Ecto neural progenitor cell (in vitro differentiated cells): Measurements from ENCODE around the gene SSH2.
"Not testable (repeated sequence)": the region's sequence is repeated elsewhere in the genome, so short reads cannot be mapped to it uniquely, and the experiment has no call there.

ENCODE experiments used
- DNase-seq: peaks from one replicate; pipeline ENCODE4 v3.0.0-alpha.2; 2018; ENCODE audit warnings: low spot score

Gene SSH2

DNA sequence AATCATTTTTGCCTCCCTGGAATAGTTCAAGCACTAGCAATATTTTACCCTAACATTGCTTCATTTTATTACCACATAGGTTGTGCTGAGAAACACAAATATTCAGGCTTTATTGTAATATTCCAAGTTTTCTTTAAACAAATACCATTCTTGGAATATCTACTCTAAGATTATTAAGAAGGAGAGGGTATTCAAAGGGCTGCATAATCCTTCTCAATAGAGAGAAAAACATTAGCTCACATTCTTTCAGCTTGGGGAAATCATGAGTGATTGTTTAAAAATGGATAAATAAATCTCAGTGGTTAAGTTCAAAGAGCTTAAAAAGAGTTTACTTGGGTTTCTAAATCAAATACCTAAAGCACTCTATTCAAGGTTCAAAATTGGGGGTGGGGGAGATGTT is 195.4 kb downstream of the SSH2 start:
- no peak for DNase-seq

DNA sequence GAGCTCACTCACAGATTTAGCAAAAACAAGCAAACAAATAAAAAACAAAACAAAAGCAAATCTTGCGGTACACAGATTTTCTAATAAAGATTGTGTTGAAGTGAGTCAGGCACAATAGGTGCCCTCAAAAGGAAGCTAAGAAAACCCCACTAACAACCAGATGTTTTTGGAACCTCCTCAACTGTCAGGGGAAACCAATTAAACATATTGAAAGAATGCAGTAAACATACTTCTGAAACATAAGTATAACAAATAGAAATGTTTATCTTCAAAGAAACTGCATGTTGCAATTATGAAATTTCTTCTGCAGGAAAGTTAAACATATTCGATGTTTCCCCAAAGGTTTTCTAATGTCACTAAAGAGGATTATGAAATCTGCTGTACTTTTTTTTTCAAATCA is 196.9 kb downstream of the SSH2 start:
- no peak for DNase-seq

DNA sequence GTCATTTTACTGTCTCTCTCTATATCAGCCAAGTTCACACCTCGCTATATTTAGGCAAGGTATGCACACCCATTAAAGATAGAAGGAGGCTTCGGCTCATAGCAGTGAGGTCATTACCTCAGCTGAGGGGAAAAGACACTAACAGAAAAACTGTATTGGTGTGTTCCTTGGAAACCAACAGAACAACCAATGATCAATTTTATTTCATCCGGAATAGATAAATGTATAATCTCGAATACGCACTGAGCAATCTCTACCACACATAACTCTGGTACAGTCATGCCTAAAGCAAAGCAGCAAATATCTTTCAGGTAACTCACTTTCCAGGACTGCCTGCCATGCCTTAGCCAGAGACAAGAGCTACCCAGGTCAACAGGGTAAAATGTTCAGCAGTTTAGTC is 197.4 kb downstream of the SSH2 start:
- no peak for DNase-seq

DNA sequence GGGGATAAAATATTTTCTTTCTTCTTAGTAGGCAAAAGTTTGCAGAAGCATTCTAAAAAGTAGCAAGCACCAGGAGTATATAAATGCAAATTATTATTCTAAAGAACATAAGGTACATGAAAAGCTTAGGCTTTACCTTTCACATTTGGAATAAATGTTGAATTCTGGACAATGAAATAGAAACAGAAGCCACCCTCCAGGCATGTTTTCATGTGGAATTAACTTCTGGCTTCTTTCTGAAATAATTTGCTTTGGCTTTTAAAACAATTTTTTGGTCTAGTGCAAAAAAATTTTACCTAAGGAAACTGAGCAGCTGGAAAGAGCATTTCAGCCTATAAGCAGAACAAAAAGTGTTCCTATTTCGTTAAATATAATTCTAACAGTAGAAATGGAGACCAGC is 197.8 kb downstream of the SSH2 start:
- no peak for DNase-seq

DNA sequence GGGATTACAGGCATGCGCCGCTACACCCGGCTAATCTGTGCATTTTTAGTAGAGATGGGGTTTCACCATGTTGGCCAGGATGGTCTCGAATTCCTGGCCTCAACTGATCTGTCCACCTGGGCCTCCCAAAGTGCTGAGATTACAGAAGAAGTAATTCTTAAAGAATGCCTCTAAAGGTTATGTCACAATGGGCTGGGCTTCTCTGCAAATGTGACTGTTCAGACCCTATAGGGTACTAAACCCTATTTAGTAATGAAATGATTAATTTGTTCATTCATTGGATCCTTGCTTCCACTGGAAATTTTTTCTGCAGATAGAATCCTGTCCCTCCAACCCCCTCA is 198.5 kb downstream of the SSH2 start:
- DNase-seq, result no peak

DNA sequence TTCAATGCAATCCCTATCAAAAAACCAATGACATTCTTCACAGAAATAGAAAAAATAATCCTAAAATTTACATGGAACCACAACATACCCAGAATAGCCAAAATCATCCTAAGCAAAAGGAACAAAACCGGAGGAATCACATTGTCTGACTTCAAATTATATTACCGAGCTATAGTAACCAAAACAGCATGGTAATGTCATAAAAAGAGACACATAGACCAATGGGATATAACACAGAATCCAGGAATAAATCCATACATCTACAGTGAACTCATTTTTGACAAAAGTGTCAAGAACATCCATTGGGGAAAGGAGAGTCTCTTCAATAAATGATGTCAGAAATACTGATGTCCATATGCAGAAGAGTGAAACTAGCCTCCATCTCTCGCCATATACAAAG is 201.5 kb downstream of the SSH2 start:
- DNase-seq, result no peak

DNA sequence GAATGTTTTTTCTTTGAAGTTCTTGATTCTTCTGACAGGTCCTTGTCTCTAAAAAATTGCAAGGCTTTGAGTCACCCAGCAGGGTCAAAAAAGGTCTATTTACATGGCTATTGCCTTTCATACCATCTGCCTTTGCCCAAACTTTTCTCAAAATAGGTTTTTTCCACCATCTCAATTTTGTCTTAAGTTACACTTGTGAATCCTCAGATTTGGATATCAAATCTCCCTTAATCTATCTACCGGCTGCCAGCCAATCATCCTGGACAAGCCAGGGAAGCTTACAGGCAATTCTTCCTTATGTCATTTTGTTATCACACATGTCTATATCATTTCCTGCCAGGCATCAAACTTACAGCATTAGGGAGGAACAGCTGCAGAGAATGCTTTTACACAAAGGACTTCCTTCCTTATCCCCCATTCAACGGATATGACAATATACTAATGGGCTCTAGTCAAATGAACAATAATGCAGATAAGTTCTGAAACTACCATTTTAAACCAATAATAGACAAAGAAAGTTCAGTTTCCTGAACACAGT is 203.2 kb downstream of the SSH2 start:
- no peak for DNase-seq

DNA sequence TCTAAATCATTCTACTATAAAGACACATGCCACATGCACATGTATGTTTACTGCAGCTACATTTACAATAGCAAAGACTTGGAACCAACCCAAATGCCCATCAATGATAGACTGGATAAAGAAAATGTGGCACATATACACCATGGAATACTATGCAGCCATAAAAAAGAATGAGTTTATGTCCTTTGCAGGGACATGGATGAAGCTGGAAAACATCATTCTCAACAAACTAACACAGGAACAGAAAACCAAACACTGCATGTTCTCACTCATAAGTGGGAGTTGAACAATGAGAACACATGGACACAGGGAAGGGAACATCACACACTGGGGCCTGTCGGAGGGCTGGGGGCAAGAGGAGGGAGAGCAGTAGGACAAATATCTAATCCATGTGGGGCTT is 204.6 kb downstream of the SSH2 start:
- DNase-seq, result not testable (repeated sequence)

DNA sequence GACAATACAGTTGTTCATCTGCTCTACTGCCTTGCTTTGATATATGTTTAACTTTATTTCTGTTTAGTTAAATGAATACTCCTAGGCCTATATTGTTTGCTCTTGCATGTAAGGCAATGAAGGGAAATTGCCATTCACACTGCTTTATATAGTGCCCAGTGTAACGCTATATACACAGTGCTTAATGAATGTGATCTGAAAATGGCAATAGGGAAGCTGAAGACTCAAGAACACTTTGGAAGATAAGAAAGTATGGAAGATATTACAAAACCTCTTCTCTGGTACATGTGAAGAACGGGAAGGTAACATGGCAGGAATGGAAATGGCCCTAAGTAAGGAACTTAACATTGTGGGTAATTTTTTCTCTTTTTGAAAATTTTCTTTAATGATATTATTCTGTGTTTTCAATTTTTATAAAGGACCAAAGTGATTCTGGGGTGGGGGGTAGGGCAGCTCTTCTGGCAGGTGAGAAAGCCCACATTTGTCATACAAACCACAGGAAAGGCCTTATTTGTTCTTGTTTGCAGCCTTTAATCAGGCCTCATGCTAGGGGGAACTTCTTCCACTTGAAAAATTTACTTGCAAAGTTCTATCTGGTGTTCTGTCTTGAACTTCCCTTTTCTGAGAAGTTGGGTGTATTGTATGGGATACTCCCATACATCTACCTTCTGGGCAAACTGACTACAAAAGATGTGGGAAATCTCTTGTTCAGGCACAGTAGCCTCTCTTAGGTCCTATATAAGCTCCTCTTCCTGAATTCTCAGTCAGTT is 206.6 kb downstream of the SSH2 start:
- DNase-seq, result no peak

DNA sequence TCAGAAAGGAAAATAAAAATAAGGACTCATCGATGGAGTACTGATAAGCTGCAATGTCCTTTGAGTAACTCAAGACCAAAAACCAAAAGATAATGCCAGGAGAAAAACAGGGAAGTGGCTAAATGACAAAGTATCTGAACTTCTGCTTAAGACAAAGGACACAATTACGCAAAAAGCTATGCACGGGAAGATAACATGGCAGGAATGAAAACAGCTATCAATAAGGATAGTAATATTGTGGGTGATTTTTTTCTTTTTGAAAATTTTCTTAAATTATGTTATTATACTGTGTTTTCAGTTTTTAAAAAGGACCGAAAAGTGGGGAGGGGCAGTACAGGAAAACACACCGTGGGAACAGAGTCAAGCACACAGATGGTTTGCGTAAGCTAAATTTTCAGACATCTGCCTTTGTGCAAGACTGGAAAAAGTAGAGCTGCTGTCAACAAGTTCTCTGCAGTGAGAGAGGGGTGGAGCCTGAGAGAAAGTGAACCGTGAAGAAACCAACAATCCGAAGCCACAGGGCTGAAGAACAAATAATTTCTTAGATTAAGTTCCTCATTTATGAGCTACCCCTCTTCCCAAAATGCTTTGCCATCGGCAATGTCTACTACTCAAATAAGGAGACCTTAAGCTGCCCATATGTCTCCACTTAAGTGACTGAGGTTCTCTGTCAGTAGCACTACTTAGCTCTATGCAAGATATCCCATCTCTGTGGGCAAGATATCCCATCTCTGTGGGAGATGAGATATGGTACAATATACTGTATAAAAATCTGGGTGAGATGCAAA is 207.4 kb downstream of the SSH2 start:
- no peak for DNase-seq

DNA sequence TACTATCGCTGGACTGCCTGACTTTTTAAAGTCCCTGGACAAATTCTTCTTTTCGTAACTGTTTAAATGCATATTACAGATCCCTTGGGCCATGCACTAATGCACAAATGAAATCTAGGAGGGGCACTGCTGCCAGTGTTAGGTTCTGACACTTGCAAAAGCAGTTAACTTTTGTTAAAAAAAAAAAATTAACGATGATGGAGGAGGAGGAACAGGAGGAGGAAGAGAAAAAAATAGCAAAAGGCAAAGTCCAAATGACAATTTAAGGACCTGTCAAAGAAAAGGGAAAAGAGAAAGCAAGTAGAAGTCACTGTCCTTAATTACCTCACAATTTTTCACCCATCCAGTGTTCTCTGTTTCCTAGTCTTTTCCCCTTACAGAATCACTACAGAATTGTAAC is 209.5 kb downstream of the SSH2 start:
- DNase-seq, result no peak

DNA sequence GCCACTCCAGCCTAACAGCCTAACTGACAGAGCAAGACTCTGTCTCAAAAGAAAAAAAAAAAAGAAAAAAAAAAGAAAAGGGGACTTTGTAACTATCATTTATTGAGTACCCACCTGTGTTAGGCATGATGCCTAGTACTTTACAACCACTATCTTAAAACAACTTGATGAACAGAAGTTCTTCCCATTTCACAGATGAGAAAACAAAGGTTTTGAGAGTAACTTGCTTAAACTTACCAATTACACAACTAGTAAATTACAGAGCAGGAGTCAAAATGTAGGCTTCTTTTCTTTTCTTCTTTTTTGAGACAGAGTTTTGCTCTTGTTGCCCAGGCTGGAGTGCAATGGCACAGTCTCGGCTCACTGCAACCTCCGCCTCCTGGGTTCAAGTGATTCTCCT is 210.6 kb downstream of the SSH2 start:
- DNase-seq, result no peak

DNA sequence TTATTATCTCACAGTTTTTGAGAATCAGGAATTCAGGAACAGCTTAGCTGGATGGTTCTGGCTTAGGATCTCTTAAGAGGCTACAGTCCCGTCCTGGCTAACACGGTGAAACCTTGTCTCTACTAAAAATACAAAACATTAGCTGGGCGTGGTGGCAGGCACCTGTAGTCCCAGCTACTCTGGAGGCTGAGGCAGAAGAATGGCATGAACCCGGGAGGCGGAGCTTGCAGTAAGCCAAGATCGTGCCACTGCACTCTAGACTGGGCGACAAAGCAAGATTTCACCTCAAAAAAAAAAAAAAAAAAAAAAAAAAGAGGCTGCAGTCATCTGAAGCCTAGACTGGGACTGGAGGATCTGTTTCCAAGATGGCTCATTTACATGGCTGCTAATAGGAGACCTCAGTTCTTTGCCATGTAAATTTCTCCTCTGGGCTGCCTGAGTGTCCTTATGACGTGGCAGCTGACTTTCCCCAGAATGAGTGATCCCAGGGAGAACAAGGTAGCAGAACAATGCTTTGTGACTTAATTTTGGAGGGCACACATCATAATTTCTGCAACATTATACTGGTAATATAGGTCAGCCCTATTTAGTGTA is 211.5 kb downstream of the SSH2 start:
- DNase-seq, result no peak

DNA sequence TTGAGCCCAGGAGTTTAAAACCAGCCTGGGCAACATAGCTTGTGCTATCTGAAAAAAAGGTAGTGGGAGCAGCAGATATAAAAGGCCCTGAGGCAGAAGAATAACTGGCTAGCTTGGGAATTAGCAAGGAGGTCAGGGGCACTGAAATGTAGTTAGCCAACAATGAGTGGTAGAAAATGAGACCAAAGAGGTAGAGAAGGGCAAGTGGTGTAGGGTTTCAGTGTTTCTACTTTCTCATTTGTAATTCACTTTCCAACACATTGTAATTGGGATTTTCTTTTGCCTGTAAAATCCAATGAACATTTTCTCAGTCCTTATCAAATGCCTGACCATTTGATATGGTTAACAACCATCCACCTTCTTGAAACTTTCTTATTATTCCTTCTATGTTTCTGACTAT is 212.2 kb downstream of the SSH2 start:
- no peak for DNase-seq

DNA sequence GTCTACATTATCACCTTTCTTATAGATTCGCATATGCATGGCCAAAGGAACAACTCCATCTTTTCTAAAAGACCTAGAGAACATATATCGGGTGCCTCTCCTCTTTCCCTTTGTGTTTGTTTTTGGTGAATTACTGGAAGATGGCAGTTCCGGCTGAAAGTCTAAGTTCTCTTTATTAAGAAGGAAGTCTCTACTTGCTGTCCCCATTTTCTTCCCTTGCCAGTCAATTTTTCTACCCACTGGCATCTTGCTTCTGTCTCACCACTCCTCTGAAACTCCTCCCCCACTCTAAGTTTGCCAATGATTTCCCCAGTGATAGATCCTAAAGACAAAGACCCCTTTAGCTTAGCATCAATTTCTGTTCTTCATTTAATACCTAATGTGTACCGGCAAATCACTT is 213.5 kb downstream of the SSH2 start:
- no peak for DNase-seq

DNA sequence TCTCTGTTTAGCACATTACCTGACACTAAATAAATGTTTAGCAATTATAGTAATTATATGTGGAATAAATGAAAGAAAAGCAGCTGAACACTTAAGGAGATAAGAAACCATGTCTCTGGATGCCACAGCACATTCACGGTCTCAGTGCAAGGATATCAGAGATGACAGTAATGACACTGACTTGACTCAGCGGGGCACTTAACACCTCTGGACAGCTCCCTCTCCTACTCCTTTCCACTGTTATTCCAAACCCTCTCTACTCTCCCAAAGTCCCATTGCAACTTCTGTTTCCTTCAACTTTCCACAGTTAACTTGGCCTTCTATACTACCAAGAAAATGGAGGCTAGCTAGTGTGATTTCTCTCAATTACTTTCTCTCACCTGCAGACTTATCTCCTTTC is 214.3 kb downstream of the SSH2 start:
- DNase-seq, result no peak

DNA sequence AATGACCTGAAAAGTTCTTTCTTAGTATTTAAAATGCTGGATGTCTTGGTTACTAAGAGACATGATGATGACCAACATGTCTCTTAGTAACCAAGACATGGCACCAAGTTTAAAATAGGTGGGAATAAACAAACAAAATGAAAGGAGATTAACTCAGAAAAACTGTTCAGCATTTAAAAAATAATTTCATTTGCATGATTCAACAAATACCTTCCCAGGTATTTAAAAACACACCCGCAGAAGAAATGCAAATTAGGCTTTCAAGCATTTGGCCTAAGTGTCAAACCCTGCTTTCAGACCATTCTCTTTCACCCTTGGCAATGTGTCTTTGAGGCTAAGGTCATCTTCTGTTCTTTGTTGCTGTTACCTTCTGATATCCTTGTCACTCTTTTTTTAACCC is 215.9 kb downstream of the SSH2 start:
- no peak for DNase-seq

DNA sequence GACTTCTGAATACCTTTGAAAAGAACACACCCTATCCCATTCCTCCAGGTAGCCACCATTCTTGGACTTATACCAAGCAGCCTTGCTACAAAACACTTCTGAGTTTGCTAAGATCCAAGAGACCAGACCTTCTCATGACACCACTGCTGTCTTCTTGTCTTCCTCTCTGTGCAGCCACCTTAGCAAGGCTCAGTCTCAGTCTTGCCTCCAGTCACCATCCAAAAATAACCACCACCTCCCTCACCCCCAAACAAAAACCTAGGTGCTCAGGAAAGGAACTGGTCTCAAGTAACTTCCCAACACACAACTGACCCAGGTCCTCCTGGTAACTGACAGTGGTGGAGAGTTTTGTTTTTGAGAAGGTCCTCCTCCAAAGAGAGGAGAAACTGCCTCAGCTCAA is 216.4 kb downstream of the SSH2 start:
- no peak for DNase-seq

DNA sequence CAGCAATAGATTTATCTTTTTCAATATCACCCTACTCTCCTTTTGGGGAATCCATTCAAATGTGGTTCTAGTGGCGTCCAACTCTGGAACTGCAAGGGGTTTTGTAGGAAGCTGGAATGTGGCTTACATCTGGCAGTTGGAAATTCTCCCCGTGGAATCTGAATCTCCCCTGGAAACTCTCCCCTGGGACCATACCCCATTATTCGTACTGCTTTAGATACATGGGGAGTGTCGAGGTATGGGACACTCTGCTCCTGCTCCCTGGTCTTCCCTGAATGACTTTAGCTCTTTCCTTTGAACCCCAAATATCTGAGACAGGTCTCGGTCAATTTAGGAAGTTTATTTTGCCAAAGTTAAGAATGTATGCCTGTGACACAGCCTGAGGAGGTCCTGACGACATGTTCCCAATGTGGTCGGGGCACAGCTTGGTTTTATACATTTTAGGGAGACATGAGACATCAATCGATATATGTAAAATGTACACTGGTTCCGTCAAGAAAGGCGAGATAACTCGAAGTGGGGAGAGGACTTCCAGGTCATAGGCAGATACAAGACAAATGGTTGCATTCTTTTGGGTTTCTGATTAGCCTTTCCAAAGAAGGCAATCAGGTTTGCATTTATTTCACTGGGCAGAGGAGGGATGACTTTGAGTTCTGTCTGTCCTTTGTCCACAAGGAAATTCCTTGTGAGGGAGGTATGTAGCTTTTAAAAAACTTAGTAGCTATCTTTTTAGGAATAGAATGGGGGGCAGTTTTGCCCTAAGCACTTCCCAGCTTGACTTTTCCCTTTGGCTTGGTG is 218.2 kb downstream of the SSH2 start:
- DNase-seq, result no peak

DNA sequence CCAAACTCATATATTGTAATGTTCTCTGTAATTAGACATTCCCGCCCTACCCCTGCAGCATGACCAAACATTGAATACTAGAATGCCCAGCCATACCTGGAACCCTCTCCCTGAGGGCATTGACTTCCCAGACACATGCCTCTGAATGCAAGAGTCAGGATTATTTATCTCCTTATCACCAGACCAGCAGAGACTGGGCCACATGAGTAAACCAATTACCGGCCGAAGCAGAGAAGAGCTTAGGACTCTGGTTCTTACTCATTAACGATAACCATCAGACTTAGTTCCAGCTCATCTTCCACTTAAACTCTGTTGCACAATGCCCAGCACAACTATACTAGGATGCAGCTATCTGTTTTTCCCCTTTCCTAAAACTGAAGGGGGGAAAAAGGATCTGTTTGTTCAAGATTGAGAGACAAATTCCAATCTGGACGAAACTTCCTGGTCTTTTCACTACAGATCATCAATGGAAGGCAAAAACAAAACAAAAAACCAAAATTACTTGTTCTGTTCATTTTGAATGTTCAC is 219.1 kb downstream of the SSH2 start:
- DNase-seq, result no peak

DNA sequence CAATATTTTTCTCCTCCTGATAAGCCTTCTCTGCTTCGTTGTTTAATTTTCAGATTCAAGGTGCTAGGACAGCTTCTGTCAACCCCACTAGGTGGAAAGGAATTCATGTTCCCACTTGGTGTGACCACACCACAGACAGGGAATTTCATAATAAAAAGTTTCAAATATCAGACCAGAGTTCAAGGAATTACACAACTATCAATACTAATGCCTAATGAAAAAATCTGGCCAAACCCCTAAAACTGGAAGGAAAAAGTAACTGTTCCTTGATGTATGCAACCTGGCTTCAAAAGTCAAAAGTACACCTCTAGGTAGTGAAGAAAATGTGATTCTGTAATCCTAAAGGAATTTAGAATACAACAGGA is 219.5 kb downstream of the SSH2 start:
- no peak for DNase-seq

DNA sequence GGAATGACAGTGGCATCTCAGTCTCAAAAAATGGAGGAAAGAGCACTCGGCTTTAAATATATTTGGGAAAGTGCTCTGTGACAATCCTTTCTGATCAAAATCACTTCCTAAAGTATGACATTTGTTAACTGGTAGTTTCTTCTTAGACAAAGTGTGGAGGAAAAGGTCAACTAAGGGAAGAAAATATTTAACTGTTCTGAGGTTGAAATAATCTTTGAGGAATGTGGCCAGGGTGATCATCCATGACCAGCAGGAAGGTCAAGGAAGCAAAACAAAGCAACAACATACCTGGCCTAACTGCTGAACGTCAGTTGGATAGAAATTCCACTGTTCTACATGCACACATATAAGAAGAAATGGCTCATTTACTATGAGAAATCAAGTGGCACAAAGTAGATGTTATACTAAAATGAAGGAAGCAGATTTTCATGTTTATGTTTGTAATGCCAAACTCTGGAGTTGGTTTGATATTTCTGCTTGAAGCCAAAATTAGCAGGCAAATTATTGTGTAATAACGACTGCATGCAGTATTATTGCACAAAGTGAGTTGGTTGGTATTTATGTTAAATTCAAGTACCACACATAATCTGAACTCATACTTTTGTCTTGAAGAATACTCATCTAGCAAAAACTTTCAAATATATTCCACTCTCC is 220.0 kb downstream of the SSH2 start:
- DNase-seq, result no peak
